Caco-2 (cell line): ENCODE data around the gene PRPSAP2. TPM values are rescaled to one million over a fixed set of nuclear protein-coding genes. Genes with fewer than 3 reads are reported as not detected.

Experiments
- BruUV-seq: library from RNA; stranded (reverse); fragments of 400-500 nt; replicated peaks from 2 replicates; lab custom pipeline; 2021; lab: Mats Ljungman, UMichigan
- CTCF ChIA-PET: fragments of 300-600 bp; sonication (Branson Sonifier 250); formaldehyde crosslinking; loops from one replicate; lab custom pipeline; 2022; ENCODE audit warnings: antibody characterized with exemption; lab: Charles Lee
- POLR2A ChIA-PET: fragments of 300-600 bp; sonication (Branson Sonifier 250); formaldehyde crosslinking; loops from one replicate; lab custom pipeline; 2022; ENCODE audit warnings: antibody characterized with exemption; lab: Charles Lee
- DNase-seq, 2 experiments: peaks; one replicate each; pipeline versions ENCODE4 v3.0.0 to v3.0.0-alpha.2; 2020 to 2022
- H3K27me3 ChIP-seq: replicated peaks from 2 replicates; pipeline ENCODE4 v1.6.0; 2011; ENCODE audit warnings: low read length; ENCODE audit not compliant: control insufficient read depth, insufficient read depth
- H3K36me3 ChIP-seq: 2 replicates; pipeline ENCODE4 v1.5.1; 2011; ENCODE audit warnings: low read length; ENCODE audit not compliant: control insufficient read depth, insufficient read depth
- H3K4me1 ChIP-seq: fragments of 250-450 bp; sonication (Bioruptor Pico); 2 replicates; pipeline ENCODE4 v1.5.1; 2020; ENCODE audit warnings: mild to moderate bottlenecking
- H3K4me3 ChIP-seq: 2 replicates; pipeline ENCODE4 v1.5.1; 2011; ENCODE audit warnings: low read depth, mild to moderate bottlenecking, control low read depth, low read length
- H3K9me3 ChIP-seq: fragments of 250-450 bp; sonication (Bioruptor Pico); 2 replicates; pipeline ENCODE4 v1.5.1; 2020; ENCODE audit warnings: mild to moderate bottlenecking, moderate library complexity
- H3K27ac Mint-ChIP-seq: one replicate; pipeline ENCODE4 v1.8.0; 2022; ENCODE audit warnings: mixed read lengths; ENCODE audit not compliant: unreplicated experiment
- H3K27me3 Mint-ChIP-seq: one replicate; pipeline ENCODE4 v1.8.0; 2022; ENCODE audit warnings: mixed read lengths; ENCODE audit not compliant: insufficient read depth, unreplicated experiment
- H3K36me3 Mint-ChIP-seq: one replicate; pipeline ENCODE4 v1.8.0; 2022; ENCODE audit warnings: mild to moderate bottlenecking, mixed read lengths; ENCODE audit not compliant: insufficient read depth, unreplicated experiment
- H3K4me1 Mint-ChIP-seq: one replicate; pipeline ENCODE4 v1.8.0; 2022; ENCODE audit warnings: low read depth, mixed read lengths; ENCODE audit not compliant: unreplicated experiment
- H3K4me3 Mint-ChIP-seq: one replicate; pipeline ENCODE4 v1.8.0; 2022; ENCODE audit warnings: mild to moderate bottlenecking, moderate library complexity, mixed read lengths; ENCODE audit not compliant: unreplicated experiment
- H3K9me3 Mint-ChIP-seq: one replicate; pipeline ENCODE4 v1.8.0; 2022; ENCODE audit warnings: mixed read lengths; ENCODE audit not compliant: unreplicated experiment
- CTCF ChIP-seq, 2 experiments: fragments of 200-600 bp in 1 of 2; IDR thresholded peaks; 1 replicate in 1 of 2; 2 replicates in 1 of 2; pipeline versions ENCODE4 v1.5.1 to v1.8.0; 2011 to 2022; ENCODE audit warnings: antibody characterized with exemption in 1 of 2, control low read depth in 1 of 2, inconsistent platforms in 1 of 2, low read depth in 1 of 2, low read length in 1 of 2, mild to moderate bottlenecking in 1 of 2, moderate library complexity in 1 of 2; ENCODE audit not compliant: insufficient read depth in 1 of 2, severe bottlenecking in 1 of 2, unreplicated experiment in 1 of 2
- intact Hi-C: fragments of 100-400 bp; cut with micrococcal nuclease; formaldehyde crosslinking; loops from one replicate; pipeline ENCODE4 v1.10.0; 2022; ENCODE audit not compliant: unreplicated experiment
- total RNA-seq: library from RNA; stranded (reverse); gene quantifications from 2 replicates; pipeline ENCODE4 v1.2.3, GENCODE V29; 2022

Gene PRPSAP2
- total RNA-seq, 1 experiment from 2014 or later, result 49.0 TPM

GRCh38 chr17:18877104-18877645 lies 19.2 kb downstream of the PRPSAP2 start:
- Histone ChIP-seq H3K4me3 (no peak overlapping the region), H3K9me3 (no peaks in the 10 kb centered on the region), H3K27me3 (no peaks in the 10 kb centered on the region), H3K4me1 (peaks cover 19% of the 10 kb centered on the region), H3K36me3 (peaks cover 4% of the 10 kb centered on the region)
- POLR2A ChIA-PET, result no interaction called here
- intact Hi-C loops, result no loop called here
- no TSS peak for BruUV-seq
- Mint-ChIP-seq H3K36me3 (peaks cover 63% of the 10 kb centered on the region), H3K27me3 (no peaks in the 10 kb centered on the region), H3K4me1 (peaks cover 15% of the 10 kb centered on the region), H3K4me3 (no peak overlapping the region), H3K9me3 (no peaks in the 10 kb centered on the region), H3K27ac (peak overlapping the region; percentile 27)
- no peak for TF ChIP-seq CTCF (IDR thresholded peaks at IDR 0.05; ENCODE audit: insufficient read depth in 1 of 2, low read depth in 1 of 2, low read length in 1 of 2, severe bottlenecking in 1 of 2, unreplicated experiment in 1 of 2)
- peak in 1 of 2 experiments; percentile 13 for DNase-seq
- CTCF ChIA-PET, result no interaction called here

- H3K27me3 ChIP-seq, result no peaks in the 10 kb centered on the region
- H3K27me3 Mint-ChIP-seq, result no peaks in the 10 kb centered on the region
- no peak overlapping the region for H3K4me3 ChIP-seq
- H3K9me3 Mint-ChIP-seq, result peaks cover 10% of the 10 kb centered on the region
- peaks cover 73% of the 10 kb centered on the region for H3K36me3 Mint-ChIP-seq
- peaks cover 7% of the 10 kb centered on the region for H3K36me3 ChIP-seq
- H3K4me3 Mint-ChIP-seq, result no peak overlapping the region
- no peaks in the 10 kb centered on the region for H3K4me1 Mint-ChIP-seq
- DNase-seq, result no peak
- ChIA-PET CTCF (no interaction called here), POLR2A (no interaction called here)
- intact Hi-C loops, result no loop called here
- TF ChIP-seq CTCF (IDR thresholded peaks at IDR 0.05; ENCODE audit: insufficient read depth in 1 of 2, low read depth in 1 of 2, low read length in 1 of 2, severe bottlenecking in 1 of 2, unreplicated experiment in 1 of 2), result no peak
- no TSS peak for BruUV-seq
- H3K27ac Mint-ChIP-seq, result no peak overlapping the region
- H3K9me3 ChIP-seq, result no peaks in the 10 kb centered on the region
- H3K4me1 ChIP-seq, result no peaks in the 10 kb centered on the region
Observed at GRCh38 chr17:18888766-18889290, 30.9 kb downstream of the PRPSAP2 start.

- Mint-ChIP-seq H3K4me3 (no peak overlapping the region), H3K27ac (no peak overlapping the region), H3K4me1 (no peaks in the 10 kb centered on the region), H3K36me3 (peaks cover 76% of the 10 kb centered on the region), H3K27me3 (no peaks in the 10 kb centered on the region), H3K9me3 (peaks cover 10% of the 10 kb centered on the region)
- no peak for TF ChIP-seq CTCF (IDR thresholded peaks at IDR 0.05; ENCODE audit: insufficient read depth in 1 of 2, low read depth in 1 of 2, low read length in 1 of 2, severe bottlenecking in 1 of 2, unreplicated experiment in 1 of 2)
- H3K9me3 ChIP-seq, result peaks cover 4% of the 10 kb centered on the region
- DNase-seq, result no peak
- intact Hi-C loops, result no loop called here
- H3K4me3 ChIP-seq, result no peak overlapping the region
- H3K36me3 ChIP-seq, result peaks cover 9% of the 10 kb centered on the region
- BruUV-seq, result no TSS peak
- CTCF ChIA-PET, result no interaction called here
- H3K4me1 ChIP-seq, result no peaks in the 10 kb centered on the region
- H3K27me3 ChIP-seq, result no peaks in the 10 kb centered on the region
- POLR2A ChIA-PET, result no interaction called here
Observed at GRCh38 chr17:18889658-18890057, 31.7 kb downstream of the PRPSAP2 start.
